GM21423 (cell line): ENCODE measurements around the gene SEC14L2.
"Not testable (repeated sequence)": the region's sequence is repeated elsewhere in the genome, so short reads cannot be mapped to it uniquely, and the experiment has no call there.

ENCODE experiments used
- ATAC-seq: cut with Tn5 transposase; IDR thresholded peaks from one replicate; pipeline ENCODE4 v1.9.1; 2021; ENCODE audit warnings: mild to moderate bottlenecking, moderate library complexity; ENCODE audit not compliant: unreplicated experiment

SEC14L2 gene

GRCh38 chr22:30452861-30453260 is 56.0 kb downstream of the SEC14L2 start:
- ATAC-seq = no peak

GRCh38 chr22:30453731-30454510 is 57.1 kb downstream of the SEC14L2 start:
- no peak for ATAC-seq

- no peak for ATAC-seq
These were observed 58.4 kb downstream of the SEC14L2 start for GRCh38 chr22:30455075-30455840.

- no peak for ATAC-seq
These were observed 61.2 kb downstream of the SEC14L2 start for GRCh38 chr22:30457981-30458380.

- ATAC-seq = no peak
These were observed 62.6 kb downstream of the SEC14L2 start for GRCh38 chr22:30459181-30460052.

- ATAC-seq = no peak
These were observed 63.3 kb downstream of the SEC14L2 start for GRCh38 chr22:30460147-30460546.

- not testable (repeated sequence) for ATAC-seq
These were observed 63.7 kb downstream of the SEC14L2 start for GRCh38 chr22:30460555-30460954.

GRCh38 chr22:30469165-30469564 is 72.3 kb downstream of the SEC14L2 start:
- no peak for ATAC-seq

- ATAC-seq = no peak
These were observed 73.8 kb downstream of the SEC14L2 start for GRCh38 chr22:30470655-30471054.

GRCh38 chr22:30471616-30472318 is 74.9 kb downstream of the SEC14L2 start, which contains the start of gene SEC14L3:
Gene SEC14L3, minus strand, starts transcription at chr22:30472017. Its CDS starts 59 bp downstream, at chr22:30471958.
- no peak for ATAC-seq

GRCh38 chr22:30472994-30473720 is 76.3 kb downstream of the SEC14L2 start:
- no peak for ATAC-seq

- no peak for ATAC-seq
These were observed 77.3 kb downstream of the SEC14L2 start for GRCh38 chr22:30474121-30474520.
